HG03342 (cell line): ENCODE data around the gene ASTN2.
"Not testable (repeated sequence)": the region's sequence is repeated elsewhere in the genome, so short reads cannot be mapped to it uniquely, and the experiment has no call there.

Source experiments
- ATAC-seq: cut with Tn5 transposase; IDR thresholded peaks from one replicate; pipeline ENCODE4 v1.9.1; 2021; ENCODE audit warnings: mild to moderate bottlenecking, moderate library complexity; ENCODE audit not compliant: unreplicated experiment

The ASTN2 gene

DNA sequence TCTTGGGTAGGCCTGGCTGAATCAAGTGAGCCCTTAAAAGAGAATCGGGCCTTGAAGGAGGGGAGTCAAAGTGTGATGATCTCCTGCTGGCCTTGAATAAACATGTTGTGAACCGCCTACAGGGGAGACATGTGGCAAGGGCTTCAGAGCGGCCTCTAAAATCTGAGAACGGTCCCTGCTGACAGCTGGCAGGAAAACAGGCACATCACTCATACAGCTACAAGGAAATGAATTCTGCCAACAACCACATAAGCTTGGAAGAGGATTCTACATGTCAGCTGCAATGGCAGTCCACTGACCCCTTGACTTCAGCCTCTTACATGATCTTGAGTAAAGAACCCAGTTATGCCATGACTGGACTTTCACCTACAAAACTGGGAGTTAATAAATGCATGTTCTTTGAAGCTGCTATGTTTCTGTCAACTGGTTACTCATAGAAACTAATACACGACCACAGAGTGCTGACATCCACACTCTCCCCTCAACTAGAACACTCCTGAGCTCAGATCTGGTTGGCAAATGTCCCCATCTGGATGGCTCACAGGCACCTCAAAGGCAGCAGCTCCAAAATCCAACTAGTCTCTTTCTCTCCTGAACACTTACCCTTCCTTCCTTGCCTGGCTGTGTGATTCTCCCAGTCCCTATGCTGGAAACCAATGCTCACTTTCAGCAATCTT is 333.1 kb downstream of the ASTN2 start:
- ATAC-seq: no peak

DNA sequence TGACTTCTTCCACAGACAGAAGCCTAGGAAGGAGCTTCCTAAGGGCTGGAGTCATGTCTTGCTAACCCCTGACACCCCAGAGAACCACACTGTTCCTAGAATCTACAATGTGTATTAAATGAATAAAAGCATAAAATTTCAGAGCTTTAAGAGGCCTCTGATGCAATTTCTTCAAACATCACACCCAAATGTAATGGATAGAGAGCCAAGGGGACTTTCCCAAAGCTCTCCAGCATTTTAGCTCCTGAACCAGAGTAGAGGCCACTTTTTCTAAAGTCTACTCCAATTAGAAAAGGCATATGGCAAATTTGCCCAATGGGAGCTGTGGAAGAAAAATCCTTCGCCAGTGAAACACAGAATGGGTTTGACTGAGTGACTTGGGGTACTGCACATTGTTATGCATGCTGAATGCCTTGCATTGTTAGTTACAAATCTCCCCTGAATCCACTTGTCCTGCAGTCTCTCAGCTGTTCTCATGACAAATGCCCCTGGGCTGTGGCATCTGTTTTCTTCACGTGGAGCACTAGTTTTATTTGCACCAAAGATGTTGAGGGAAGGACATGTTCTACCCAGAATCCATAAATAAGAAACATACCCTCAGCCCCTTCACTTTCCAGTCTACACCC is 334.0 kb downstream of the ASTN2 start:
- no peak for ATAC-seq

DNA sequence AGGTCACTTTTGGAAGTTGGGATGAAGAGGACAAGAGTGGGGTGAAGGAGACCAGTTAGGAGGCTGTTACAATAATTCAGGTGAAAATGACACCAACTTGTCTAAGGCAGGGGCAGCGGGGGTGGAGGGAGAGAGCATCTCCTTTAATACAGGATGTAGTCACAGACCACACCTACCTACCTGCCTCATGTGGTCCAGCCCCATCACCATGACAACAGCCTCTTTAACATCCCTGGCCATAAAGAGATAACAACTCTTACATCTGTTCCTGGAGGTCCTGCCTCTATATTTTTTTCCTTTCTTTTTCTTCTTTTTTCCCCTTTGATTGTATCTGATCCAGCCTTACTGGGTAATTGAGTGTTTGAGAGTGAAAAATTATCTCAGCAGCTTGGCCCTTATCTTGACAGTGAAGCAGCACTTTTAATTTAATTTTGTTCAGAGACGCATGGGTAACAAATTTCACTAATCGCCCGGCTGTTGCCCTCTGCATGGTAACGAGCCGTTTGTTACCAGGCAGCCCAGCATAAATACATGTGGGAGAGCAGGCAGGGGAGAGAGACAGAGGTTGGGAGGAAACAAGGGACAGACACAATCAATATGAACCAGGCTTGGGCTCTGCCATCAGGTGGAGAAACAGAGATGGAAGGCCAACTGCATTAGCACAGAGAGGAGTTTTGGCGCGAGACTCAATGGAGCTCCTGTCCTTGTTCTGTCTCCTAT is 338.1 kb downstream of the ASTN2 start:
- ATAC-seq: no peak

DNA sequence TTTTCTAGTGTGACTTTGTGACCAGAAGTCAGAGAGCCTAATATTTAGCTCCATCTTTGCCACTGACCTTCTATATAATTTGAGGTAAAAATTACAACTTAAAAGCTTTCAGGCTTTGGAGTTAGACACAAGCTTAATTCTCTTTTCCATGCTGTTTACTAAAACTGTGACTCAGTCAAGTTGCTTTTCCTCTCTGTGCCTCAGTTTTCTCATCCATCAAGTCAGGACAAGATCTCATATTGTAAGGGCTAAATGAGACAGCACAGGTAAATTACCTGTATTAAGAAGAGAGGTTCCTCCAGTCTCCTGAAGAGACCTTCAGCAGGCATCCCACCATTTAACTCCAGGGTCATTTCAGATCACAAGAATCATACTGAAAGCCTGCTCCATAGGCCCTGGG is 339.2 kb downstream of the ASTN2 start:
- ATAC-seq: no peak

DNA sequence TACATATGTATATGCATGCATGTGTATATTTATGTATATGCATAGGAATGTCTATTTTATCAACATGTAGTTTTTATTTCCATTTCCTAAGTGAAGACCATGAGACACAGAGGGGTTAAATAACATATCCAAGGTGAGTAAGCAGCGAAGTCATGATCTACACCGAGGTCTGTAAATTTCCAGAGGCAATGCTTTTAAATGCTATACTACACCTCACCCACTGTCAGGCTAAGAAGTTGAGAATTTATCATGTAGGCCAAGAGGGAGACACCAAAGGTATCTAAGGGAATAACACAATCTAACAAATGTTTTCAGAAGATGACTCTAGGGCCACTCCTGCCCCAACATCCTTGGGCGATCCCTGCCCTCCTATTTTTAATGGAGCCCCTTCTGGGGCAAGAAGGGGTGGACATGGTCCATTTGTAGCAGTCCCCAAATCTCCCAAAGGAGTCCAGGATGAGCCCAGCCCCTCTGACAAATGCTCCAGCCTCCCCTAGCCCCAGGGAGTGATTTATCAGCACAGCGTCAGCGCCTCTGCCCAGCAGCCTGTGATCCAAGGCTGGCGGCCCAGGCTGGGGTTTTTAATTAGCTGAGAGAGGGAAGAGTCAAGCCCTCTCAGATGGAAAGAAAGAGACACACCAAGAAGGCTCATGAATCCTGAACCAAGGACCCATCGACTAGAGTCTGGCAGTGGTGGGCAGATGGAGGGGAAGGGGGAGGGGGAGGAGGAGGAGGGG is 339.9 kb downstream of the ASTN2 start:
- ATAC-seq: no peak

DNA sequence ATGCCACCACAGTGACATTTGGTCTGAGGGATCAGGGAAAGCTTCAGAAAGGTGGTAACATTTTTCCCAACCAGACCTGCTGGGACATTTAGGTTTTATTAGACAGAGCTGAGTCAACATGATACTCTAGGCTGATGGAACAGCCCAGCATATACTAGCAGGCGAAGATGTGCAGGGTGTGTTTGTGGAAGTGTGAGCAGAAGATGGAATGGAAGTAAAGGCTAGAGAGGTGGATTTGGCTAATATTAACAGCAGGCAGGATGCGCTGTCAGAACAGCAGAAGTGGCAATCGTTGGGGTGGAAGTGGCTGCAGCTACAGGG is 340.6 kb downstream of the ASTN2 start:
- no peak for ATAC-seq

DNA sequence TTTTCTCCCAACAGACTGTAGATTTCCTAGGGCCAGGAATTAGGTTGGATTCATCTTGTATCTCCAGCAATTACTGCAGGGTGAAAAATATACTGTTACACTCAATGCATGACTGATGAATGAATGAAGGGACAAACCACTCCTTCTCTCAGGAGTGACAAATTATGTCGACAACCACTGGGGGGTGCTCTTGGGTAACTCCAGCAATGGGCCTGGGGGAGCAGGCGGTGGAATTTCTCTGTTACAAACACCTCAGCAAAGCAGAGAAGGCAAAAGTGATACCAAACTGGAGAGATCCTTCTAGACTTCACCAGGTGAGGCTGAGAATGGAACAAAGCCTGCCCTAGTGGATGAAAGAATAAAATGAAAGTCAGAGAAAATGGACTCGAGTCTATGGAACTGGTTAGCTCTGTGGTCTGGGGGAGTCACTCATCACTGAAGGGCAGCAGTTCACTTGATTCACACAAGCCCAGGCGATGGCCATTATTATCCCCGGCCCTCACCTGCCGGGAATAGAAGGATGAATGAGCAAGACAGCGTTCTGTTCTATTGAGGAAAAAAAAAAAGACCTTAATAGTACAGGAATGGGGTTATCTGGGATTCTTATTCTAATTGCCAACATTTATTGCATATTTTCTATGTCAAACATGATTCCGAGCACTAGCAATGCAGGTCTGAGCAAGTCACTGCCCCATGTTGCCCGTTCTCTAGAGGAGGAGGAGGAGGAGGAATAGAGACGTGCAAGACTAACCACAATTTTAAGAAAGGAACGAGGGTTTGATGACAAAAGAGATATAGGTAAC is 341.1 kb downstream of the ASTN2 start:
- ATAC-seq: no peak

DNA sequence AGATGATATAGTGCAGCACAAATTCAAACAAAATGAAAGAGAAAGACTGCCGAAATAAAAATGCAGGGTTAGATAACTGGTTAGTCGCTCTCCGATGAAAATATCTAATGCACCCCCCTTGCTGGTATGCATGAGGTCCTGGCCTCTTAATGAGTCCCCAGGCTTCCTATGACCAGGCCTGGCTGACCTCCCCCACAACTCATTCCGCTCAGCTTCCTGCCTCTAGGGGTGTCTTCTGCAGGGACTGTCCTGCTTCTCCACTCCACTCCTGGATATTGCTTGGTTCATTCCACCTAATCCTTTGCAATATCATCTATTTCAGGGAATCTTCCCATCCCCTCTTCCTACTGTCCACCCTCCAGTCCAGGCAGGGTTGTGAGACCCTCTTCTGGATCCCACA is 341.8 kb downstream of the ASTN2 start:
- no peak for ATAC-seq

DNA sequence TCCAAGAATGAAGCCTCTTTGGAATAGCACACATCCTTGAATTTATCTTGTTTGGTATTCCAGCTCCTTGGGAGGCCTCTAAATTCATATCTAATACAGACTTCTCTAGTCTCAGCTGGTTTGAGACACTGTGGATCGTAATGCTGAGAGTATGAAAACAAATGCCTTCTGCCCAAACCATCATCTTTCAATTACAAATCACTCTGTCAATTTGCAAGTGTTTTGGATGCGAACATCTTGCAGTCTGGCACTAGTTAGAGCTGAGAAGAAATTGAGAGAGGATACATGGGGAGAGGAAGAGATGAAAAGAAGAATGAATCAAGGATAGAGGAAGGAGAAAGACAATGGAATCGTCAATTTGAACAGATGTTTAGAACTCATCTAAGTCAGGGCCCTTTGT is 342.6 kb downstream of the ASTN2 start:
- ATAC-seq: no peak

DNA sequence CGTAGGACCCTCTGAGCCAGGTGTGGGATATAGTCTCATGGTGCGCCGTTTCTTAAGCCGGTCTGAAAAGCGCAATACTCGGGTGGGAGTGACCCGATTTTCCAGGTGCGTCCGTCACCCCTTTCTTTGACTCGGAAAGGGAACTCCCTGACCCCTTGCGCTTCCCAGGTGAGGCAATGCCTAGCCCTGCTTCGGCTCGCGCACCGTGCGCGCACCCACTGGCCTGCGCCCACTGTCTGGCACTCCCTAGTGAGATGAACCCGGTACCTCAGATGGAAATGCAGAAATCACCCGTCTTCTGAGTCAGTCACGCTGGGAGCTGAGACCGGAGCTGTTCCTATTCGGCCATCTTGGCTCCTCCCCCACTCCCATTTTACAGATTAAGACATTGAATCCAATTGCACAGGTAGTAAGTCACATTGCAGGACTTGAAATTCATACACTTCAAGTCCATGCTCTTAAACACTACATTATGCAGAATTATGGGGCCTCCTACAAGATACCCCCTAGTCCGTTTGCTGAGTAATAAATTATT is 343.1 kb downstream of the ASTN2 start:
- ATAC-seq: not testable (repeated sequence)

DNA sequence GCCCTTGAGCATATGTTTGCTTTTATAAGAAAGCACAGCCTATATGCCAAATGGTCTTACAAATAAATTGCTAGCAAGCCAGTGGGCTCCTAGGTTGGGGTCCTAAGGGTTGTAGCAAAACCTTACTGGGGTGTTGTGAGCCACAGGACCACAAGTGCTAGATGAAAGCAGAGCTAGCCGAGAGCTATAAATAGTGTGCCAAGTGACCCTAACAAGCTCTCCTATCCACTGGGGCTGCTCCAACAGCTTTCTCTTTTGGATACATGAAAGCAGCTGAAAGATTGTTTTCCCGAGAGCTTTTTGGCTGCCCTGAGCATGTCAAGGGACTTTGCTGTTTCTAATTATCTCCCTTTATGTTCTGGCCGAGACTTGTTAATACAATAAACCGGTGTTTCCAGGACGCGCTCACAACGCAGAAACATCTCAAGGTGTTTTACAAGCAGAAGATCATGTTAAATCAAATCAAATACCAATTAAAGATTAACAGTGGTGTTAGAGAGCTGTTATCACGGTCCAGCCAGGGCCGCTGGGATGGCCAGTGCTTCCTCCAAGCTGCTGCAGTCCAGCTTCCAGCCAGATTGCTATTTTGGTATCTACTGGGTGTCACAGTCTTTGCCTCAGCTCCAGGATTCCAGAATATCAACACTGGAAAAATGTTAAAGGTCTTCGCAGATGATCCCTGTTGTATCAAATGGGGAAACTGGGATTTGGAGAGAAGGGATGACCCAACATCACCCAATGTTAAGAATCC is 351.0 kb downstream of the ASTN2 start:
- no peak for ATAC-seq

DNA sequence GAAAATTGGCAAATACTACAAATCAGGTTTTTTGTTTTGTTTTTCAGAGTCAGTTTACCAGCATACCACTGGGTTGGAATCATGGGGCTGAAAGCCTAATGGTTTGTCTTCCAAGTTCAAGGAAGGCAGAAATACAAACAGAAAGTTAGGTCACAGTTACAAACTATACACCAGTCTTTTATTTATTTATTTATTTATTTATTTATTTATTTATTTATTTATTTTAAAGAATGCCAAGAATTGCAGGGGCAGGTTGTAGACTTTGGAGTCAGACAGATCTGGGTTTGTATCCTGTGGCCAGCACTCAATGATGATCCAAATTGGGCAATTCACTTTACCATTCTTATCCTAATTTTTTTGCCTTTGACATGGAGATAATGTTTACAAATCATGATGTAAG is 353.9 kb downstream of the ASTN2 start:
- no peak for ATAC-seq

DNA sequence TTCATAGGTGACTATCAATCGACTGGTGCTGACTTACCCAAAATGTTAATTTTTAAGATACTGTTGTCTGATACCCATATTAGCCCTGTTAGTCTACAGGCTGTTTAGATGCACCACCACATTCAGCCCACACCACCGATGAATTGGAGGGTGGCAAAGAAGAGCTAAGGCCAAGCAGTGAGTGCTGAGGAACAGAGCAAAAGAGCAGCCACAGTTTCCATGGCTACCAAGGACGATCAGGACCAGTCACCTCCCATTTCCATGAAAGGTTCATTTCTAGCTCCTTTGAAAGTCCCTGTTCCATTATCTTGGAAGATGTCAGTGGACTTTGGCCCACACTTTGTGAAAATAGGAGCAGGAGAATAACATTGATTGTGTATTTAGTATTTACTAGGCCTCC is 364.9 kb downstream of the ASTN2 start:
- no peak for ATAC-seq

DNA sequence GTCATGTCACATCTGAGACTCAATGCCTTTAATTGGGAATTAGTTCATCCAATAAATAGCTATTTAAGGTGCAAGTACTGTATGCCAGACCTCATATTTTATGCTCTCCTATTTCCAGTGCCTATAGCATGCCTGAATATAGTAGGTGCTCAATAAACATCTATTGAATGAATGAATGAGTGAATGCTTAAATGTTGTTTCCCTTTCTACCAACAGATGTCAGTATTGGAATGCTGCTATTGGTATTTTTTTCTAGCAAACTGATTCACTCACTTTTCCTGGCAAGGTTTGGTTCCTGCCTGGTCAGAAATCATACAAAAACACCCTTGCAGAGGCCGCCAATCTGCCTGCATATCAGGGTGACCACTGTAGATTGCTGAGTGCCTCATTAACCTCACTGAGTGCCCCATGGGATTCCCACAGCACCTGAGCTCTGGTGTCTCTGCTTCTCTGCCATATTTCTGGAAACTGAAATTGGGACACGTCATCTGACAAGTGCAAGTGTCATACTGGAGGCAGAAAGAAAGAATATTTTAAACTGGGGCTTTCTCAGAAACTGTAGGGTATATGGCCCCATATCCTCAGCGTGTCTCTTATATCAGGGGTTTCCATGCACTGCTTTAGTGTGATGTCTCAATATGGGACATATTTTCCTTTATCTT is 368.1 kb downstream of the ASTN2 start:
- no peak for ATAC-seq

DNA sequence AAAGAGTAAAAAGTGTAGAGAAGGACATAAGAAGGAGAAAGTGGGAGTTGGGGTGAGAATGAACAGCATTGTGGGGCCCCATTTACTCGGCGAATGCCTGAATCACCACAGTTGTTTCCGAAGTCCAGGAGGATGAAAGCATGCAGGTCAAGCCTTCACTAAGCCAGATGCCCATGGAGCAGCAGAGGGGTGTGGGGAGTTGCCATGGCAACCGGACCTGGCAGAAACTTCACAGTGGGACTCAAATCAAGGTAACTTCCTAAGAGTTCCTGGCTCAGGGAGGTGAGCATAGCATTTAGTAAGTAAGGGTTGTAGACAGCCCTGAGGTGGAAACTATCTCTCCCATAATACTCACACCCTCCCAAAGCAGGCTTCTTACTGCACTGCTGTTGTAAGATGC is 370.6 kb downstream of the ASTN2 start:
- ATAC-seq: no peak

DNA sequence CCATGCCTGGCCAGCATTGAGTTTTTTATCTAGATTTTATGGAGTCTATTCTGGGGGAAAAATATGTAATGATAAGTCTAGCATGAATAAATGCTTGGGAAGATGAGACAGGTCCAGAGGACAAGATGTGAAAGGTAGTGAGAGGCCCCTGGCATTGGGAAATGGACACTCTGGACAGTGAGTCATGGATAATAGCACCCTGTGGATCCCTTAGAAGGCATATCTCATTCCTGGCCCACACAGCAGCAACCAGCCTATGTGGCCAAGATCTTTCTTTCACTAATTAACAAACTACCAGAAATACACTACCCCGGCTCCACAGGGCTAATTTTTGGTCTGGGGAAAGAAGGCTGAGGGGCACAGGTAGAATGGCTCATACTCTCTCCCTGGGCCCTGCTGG is 371.7 kb downstream of the ASTN2 start:
- ATAC-seq: no peak

DNA sequence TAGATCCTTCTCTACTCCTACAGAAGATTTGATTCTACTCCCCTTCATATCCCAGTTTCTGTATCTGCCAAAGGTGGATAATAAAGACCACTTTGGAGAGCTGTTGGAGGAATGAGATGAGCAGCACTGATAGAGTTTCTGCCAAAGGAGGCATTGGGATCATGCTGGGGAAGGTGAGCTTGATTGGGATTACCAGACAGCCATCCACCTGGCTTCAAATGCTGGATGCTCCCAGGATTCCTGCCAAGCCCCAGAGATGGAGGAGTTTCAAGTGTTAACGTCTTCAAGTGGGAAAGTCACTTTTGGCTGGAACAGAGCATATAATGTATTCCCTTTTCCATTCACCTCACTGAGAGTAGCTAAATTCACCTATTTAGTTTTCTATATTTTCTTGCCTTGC is 379.3 kb downstream of the ASTN2 start:
- ATAC-seq: no peak

DNA sequence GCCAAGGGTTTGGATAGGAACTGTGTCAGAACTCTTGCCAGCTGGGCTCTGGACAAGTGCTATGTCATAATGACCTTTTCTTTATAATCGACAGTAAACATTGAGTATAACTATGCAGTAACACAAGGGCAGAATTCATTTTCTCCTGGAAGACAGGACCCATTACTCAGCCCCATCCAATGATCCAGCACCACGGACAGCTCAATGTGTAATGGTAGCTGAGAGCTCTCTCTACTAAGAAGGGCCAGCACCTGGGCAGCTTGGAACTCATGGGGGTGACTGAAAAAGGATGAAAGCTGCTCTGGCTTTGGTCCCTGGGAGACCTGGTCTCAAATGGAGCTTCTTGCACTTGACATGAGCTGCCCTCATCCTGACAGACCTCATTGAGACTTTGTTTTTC is 380.0 kb downstream of the ASTN2 start:
- no peak for ATAC-seq

DNA sequence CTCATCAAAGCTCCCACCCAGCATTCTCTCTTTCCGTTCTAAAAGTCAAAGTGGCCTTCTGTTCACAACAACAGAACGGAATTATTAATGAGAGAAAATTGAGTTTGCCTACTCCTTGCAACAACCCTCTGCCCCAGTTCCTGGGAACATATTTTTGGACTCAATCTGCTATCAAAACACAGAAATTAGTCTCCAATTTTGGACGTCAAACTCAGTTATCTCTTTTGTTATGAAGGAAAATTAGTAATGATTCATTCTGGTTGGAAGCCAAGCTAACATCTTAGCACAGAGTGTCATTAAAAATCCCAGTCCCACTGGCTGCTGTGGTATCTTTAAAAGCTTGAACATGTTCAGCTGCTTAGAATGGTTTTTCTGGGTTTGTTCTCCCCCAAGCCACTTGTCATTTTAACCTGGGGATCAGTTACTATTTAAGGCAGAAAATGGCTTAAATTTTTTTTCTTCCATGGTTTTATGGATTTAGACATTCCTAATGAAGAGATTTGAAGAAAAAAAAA is 384.5 kb downstream of the ASTN2 start:
- no peak for ATAC-seq
